HepG2 (cell line): Measurements from ENCODE around the gene TOR1AIP1. TPM values are rescaled to one million over a fixed set of nuclear protein-coding genes. Genes with fewer than 3 reads are reported as not detected.
A peak's percentile ranks its signal among the peaks of the same experiment; 100 is the strongest.

Source experiments
- PITX1 ChIP-seq: sonication (generic); formaldehyde crosslinking; IDR thresholded peaks from 2 replicates; pipeline ENCODE4 v1.5.1; 2020; ENCODE audit warnings: mild to moderate bottlenecking, missing genetic modification reagents
- SMAD9 ChIP-seq: sonication (generic); formaldehyde crosslinking; IDR thresholded peaks from 2 replicates; pipeline ENCODE4 v1.5.1; 2020; ENCODE audit warnings: mild to moderate bottlenecking, missing genetic modification reagents
- TP53 ChIP-seq: sonication (generic); formaldehyde crosslinking; conservative IDR thresholded peaks from 2 replicates; pipeline ENCODE4 v1.4.0; 2020; ENCODE audit warnings: missing genetic modification reagents
- ZNF317 ChIP-seq: sonication (generic); formaldehyde crosslinking; IDR thresholded peaks from 2 replicates; pipeline ENCODE4 v1.5.0; 2020; ENCODE audit warnings: mild to moderate bottlenecking, missing genetic modification reagents
- polyA plus RNA-seq, 8 experiments: library from polyadenylated mRNA; depleted of rRNA in 3 of 8; stranded (reverse) in 7 of 8; unstranded in 1 of 8; fragments of >200 nt; fragmentation: Illumina TruSeq in 4 of 8; extraction: Trizol in 4 of 8; gene quantifications; 2 replicates each; pipeline versions ENCODE4 v1.2.1 to v1.2.3, GENCODE V29; 2011 to 2016; ENCODE audit warnings: low read depth in 4 of 8, missing spikeins in 1 of 8, mixed read lengths in 1 of 8; ENCODE audit not compliant: insufficient read depth in 1 of 8
- total RNA-seq, 5 experiments: library from RNA; depleted of rRNA; stranded (reverse); fragments of >200 nt; fragmentation: Illumina TruSeq; extraction: Trizol; gene quantifications; 2 replicates each; pipeline ENCODE4 v1.2.3, GENCODE V29; 2016; ENCODE audit warnings: low read depth in 1 of 5
- TF ChIP-seq, protein P1 (sequence below): sonication (generic); formaldehyde crosslinking; IDR thresholded peaks from 2 replicates; pipeline ENCODE4 v1.5.1; 2020; ENCODE audit warnings: mild to moderate bottlenecking, missing genetic modification reagents, borderline replicate concordance
- TF ChIP-seq, protein P2 (sequence below): sonication (generic); formaldehyde crosslinking; IDR thresholded peaks from 2 replicates; pipeline ENCODE4 v1.8.0; 2022; ENCODE audit warnings: low read depth, missing genetic modification reagents
- TF ChIP-seq, protein P3 (sequence below): sonication (generic); formaldehyde crosslinking; IDR thresholded peaks from 2 replicates; pipeline ENCODE4 v1.5.0; 2020; ENCODE audit warnings: missing genetic modification reagents, mild to moderate bottlenecking, borderline replicate concordance
- TF ChIP-seq, protein P4 (sequence below): sonication (generic); formaldehyde crosslinking; IDR thresholded peaks from 2 replicates; pipeline ENCODE4 v1.4.0; 2020; ENCODE audit warnings: mild to moderate bottlenecking, low read depth, missing genetic modification reagents
- TF ChIP-seq, protein P5 (sequence below): sonication (generic); formaldehyde crosslinking; IDR thresholded peaks from 2 replicates; pipeline ENCODE4 v1.4.0; 2020; ENCODE audit warnings: mild to moderate bottlenecking, missing genetic modification reagents

Gene TOR1AIP1
- total and polyA plus RNA-seq, 2 of the 13 experiments (the other 11 are each of a cell fraction or from before 2014, with no cell fraction given) = 15.6 to 29.0 TPM

DNA sequence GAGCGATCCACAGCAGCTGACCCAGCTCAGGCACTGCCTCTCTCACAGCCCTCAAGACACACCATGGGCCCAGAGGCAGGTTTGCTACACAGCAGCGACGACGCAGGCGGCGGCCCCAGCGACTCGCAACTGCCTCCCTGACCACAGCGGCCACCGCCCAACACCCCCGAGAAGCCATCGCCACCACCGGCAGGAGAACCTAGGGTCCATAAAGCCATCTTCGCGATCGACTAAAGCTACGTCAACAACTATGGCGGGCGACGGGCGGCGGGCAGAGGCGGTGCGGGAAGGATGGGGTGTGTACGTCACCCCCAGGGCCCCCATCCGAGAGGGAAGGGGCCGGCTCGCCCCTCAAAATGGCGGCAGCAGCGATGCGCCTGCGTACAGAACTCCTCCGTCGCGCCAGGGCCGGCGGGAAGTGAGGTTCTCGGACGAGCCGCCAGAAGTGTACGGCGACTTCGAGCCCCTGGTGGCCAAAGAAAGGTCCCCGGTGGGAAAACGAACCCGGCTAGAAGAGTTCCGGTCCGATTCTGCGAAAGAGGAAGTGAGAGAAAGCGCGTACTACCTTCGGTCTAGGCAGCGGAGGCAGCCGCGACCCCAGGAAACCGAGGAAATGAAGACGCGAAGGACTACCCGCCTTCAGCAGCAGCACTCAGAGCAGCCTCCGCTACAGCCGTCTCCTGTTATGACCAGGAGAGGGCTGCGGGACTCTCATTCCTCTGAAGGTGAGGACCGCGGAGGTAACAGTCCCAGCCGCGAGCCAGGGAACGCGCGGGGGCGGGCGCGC is at the start of gene TOR1AIP1 (continued):
- TF ChIP-seq, protein P1, sequence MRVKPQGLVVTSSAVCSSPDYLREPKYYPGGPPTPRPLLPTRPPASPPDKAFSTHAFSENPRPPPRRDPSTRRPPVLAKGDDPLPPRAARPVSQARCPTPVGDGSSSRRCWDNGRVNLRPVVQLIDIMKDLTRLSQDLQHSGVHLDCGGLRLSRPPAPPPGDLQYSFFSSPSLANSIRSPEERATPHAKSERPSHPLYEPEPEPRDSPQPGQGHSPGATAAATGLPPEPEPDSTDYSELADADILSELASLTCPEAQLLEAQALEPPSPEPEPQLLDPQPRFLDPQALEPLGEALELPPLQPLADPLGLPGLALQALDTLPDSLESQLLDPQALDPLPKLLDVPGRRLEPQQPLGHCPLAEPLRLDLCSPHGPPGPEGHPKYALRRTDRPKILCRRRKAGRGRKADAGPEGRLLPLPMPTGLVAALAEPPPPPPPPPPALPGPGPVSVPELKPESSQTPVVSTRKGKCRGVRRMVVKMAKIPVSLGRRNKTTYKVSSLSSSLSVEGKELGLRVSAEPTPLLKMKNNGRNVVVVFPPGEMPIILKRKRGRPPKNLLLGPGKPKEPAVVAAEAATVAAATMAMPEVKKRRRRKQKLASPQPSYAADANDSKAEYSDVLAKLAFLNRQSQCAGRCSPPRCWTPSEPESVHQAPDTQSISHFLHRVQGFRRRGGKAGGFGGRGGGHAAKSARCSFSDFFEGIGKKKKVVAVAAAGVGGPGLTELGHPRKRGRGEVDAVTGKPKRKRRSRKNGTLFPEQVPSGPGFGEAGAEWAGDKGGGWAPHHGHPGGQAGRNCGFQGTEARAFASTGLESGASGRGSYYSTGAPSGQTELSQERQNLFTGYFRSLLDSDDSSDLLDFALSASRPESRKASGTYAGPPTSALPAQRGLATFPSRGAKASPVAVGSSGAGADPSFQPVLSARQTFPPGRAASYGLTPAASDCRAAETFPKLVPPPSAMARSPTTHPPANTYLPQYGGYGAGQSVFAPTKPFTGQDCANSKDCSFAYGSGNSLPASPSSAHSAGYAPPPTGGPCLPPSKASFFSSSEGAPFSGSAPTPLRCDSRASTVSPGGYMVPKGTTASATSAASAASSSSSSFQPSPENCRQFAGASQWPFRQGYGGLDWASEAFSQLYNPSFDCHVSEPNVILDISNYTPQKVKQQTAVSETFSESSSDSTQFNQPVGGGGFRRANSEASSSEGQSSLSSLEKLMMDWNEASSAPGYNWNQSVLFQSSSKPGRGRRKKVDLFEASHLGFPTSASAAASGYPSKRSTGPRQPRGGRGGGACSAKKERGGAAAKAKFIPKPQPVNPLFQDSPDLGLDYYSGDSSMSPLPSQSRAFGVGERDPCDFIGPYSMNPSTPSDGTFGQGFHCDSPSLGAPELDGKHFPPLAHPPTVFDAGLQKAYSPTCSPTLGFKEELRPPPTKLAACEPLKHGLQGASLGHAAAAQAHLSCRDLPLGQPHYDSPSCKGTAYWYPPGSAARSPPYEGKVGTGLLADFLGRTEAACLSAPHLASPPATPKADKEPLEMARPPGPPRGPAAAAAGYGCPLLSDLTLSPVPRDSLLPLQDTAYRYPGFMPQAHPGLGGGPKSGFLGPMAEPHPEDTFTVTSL (CRISPR knock-in tag) = peak; percentile 52; the same call in 1 of the 2 replicates
- TF ChIP-seq ZNF317 (CRISPR knock-in tag) (peak; percentile 76), TP53 (CRISPR knock-in tag) (0 out of 2 replicates have a peak, but pooled peaks have one; percentile 11), SMAD9 (no peak), PITX1 (no peak; the same call in 1 of the 2 replicates)
- TF ChIP-seq, protein P2, sequence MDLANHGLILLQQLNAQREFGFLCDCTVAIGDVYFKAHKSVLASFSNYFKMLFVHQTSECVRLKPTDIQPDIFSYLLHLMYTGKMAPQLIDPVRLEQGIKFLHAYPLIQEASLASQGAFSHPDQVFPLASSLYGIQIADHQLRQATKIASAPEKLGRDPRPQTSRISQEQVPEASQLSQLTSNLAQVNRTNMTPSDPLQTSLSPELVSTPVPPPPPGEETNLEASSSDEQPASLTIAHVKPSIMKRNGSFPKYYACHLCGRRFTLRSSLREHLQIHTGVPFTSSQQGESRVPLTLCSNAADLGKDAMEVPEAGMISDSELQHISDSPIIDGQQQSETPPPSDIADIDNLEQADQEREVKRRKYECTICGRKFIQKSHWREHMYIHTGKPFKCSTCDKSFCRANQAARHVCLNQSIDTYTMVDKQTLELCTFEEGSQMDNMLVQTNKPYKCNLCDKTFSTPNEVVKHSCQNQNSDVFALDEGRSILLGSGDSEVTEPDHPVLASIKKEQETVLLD (CRISPR knock-in tag) = peak; percentile 90
- TF ChIP-seq, protein P3, sequence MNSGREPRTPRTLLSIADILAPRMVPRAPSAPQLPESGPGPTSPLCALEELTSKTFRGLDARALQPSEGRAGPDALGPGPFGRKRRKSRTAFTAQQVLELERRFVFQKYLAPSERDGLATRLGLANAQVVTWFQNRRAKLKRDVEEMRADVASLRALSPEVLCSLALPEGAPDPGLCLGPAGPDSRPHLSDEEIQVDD (CRISPR knock-in tag) = peak; percentile 73; the same call in 1 of the 2 replicates
- TF ChIP-seq, protein P4, sequence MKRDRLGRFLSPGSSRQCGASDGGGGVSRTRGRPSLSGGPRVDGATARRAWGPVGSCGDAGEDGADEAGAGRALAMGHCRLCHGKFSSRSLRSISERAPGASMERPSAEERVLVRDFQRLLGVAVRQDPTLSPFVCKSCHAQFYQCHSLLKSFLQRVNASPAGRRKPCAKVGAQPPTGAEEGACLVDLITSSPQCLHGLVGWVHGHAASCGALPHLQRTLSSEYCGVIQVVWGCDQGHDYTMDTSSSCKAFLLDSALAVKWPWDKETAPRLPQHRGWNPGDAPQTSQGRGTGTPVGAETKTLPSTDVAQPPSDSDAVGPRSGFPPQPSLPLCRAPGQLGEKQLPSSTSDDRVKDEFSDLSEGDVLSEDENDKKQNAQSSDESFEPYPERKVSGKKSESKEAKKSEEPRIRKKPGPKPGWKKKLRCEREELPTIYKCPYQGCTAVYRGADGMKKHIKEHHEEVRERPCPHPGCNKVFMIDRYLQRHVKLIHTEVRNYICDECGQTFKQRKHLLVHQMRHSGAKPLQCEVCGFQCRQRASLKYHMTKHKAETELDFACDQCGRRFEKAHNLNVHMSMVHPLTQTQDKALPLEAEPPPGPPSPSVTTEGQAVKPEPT (CRISPR knock-in tag) = no peak
- TF ChIP-seq, protein P5, sequence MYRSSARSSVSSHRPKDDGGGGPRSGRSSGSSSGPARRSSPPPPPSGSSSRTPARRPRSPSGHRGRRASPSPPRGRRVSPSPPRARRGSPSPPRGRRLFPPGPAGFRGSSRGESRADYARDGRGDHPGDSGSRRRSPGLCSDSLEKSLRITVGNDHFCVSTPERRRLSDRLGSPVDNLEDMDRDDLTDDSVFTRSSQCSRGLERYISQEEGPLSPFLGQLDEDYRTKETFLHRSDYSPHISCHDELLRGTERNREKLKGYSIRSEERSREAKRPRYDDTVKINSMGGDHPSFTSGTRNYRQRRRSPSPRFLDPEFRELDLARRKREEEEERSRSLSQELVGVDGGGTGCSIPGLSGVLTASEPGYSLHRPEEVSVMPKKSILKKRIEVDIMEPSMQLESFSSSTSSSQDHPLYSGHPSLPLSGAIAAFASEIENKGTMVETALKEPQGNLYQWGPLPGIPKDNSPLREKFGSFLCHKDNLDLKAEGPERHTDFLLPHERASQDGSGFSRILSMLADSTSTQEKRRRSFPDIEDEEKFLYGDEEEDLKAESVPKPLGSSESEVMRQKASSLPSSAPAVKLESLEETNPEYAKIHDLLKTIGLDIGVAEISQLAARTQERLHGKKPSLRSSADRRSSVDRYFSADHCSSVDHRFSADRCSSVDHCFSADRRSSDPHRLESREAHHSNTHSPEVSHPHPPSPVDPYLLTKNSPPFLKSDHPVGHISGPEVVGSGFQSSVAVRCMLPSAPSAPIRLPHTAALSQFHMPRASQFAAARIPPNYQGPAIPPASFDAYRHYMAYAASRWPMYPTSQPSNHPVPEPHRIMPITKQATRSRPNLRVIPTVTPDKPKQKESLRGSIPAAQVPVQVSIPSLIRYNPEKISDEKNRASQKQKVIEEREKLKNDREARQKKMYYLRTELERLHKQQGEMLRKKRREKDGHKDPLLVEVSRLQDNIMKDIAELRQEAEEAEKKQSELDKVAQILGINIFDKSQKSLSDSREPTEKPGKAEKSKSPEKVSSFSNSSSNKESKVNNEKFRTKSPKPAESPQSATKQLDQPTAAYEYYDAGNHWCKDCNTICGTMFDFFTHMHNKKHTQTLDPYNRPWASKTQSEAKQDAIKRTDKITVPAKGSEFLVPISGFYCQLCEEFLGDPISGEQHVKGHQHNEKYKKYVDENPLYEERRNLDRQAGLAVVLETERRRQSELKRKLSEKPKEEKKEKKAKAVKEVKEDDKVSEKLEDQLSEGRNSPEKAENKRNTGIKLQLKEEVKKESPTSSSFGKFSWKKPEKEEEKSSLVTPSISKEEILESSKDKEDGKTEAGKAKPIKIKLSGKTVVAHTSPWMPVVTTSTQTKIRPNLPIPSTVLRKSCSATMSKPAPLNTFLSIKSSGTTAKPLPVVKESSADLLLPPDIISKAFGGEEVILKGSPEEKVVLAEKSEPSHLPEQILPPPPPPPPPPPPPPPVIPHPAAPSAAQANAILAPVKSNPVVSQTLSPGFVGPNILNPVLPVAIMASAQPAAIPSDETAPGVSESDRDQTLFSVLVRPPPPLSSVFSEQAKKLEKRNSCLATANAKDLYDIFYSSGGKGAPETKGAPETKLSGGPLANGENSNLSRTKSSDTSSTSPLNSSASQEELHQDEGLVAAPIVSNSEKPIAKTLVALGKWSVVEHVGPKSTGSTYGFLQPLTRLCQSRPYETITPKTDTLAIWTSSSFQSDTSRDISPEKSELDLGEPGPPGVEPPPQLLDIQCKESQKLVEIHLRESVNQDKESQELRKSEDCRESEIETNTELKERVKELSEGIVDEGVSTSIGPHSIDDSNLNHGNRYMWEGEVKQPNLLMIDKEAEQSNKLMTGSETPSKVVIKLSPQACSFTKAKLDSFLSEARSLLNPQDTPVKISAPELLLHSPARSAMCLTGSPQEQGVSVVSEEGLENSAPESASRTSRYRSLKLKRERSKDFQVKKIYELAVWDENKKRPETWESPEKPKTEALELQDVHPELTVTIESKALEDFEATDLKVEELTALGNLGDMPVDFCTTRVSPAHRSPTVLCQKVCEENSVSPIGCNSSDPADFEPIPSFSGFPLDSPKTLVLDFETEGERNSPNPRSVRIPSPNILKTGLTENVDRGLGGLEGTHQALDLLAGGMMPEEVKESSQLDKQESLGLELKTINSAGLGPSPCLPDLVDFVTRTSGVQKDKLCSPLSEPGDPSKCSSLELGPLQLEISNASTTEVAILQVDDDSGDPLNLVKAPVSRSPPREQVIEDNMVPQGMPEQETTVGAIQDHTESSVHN (CRISPR knock-in tag) = no peak; the same call in 1 of the 2 replicates
